SKM-1 (cell line): ENCODE data around the gene UBE2Q1.
A peak's percentile ranks its signal among the peaks of the same experiment; 100 is the strongest.

ENCODE experiments used
- DNase-seq: peaks from one replicate; lab custom pipeline; 2025; ENCODE audit not compliant: unreplicated experiment; lab: John Stamatoyannopoulos, UW

Gene UBE2Q1

GRCh38 chr1:154557939-154558719, at the start of gene UBE2Q1:
Gene UBE2Q1, minus strand, starts transcription at chr1:154558662. Its CDS starts 109 bp downstream, at chr1:154558553.
- no peak for DNase-seq

DNA sequence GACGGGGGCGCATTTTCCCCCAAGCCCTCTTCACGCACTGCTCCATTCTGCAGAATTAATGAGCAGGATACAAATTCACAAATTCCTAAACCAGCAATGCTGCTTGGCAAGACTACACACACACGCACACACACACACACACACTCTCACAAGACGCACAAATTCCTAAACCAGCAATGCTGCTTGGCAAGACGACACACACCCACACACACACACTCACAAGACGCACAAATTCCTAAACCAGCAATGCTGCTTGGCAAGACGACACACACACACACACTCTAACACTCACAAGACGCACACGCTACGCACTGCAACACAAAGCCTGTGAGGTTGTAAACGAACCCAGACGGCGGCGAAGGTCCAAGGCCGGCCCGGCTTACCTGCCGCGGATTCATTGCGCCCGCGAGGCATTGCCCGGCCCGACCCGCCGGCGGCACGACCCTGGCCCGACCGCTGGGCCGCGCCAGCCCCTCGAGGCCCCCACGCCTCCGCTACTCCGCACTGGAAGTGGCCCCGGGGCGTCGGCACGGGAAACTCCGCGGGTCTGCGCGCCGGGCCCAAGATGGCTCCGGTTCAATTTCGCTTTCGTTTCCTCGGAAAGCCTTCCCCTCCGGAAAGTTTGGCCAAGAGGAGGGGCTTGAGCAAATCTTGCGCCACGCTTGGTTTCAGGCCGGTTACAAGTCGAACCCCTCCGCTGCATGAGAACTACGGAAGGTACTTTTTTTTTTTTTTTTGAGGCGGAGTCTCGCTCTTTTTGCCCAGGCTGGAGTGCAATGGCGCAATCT, 49.3 kb upstream of the UBE2Q1 start, which contains the start of gene ADAR:
ADAR (minus strand) TSS at position 578 of the 788 bp plus-strand sequence; CDS start at position 398, 180 bp downstream.
- DNase-seq, result peak; percentile 99

GRCh38 chr1:154607106-154607608, 48.7 kb upstream of the UBE2Q1 start:
- no peak for DNase-seq

DNA sequence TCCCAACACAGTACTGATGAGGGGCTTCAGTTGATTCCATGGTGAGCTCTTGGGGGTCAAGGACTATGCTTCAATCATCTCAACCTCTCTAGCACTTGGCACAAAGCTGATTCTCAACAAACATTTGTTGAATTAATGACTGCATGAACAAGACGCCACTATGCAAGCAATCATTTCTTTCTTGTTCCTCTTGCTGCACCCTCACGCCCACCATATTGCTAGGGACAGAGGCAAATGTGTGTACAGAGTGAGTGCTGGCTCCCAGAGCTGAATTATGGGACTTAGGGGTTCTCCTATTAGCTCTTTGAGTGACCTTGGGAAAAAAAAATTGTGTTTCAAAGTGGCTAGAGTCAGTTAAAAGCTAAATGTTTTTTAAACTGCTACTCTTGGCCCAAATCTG, 47.1 kb upstream of the UBE2Q1 start:
- DNase-seq, result no peak

GRCh38 chr1:154603317-154603716, 44.9 kb upstream of the UBE2Q1 start:
- no peak for DNase-seq

- DNase-seq, result no peak
Observed at GRCh38 chr1:154599658-154600057, 41.2 kb upstream of the UBE2Q1 start.

DNA sequence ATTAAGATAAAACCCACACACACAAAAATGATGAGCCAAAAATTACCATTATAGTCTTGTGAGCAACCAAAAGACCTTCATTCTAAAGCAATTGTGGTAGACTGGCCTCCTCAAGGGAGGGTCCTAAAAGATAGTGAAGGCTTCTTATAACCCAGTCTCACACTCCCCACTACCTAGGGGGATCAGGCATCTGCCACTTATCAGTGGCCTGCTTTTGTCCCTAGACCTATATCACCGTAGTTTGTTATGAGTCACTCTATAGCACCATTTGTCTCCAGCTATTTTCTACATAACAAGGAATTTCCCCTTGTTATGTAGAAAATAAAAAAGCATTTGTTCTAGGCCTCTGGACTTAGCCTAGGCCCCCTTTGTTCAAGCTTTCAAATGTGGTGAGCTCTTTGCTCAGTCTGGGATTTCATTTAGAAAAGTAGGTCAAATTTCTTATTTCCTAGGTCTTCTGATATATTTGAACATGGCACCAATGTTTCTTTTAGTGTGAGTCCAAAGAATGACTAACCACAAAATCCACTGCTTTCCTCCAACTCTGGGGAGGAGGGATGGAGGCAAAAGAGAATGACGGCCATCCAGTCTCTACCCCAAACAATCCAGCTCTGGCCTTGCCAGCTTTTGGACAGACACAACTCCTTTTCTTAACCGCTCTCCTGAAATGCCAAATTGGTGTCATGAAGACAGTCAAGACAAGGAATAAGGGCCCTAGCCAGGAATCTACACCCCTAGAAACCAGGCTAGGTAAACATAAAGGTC, 40.6 kb upstream of the UBE2Q1 start:
- DNase-seq, result no peak

DNA sequence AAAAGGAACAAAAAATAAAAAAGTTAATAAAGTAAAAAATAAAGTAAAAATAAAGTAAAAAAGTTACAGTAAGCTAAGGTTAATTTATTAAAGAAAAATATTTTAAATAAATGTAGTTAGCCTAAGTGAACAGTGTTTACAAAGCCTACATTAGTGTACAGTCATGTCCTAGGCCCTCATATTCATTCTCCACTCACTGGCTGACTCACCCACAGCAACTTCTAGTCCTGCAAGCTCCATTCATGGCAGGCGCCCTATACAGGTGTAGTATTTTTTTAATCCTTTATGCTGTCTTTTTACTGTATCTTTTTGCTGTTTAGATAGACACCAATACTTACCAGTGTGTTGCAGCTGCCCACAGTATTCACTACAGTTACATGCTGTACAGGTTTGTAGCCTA, 37.2 kb upstream of the UBE2Q1 start:
- DNase-seq, result no peak

- no peak for DNase-seq
Observed at GRCh38 chr1:154594811-154595210, 36.3 kb upstream of the UBE2Q1 start.

DNA sequence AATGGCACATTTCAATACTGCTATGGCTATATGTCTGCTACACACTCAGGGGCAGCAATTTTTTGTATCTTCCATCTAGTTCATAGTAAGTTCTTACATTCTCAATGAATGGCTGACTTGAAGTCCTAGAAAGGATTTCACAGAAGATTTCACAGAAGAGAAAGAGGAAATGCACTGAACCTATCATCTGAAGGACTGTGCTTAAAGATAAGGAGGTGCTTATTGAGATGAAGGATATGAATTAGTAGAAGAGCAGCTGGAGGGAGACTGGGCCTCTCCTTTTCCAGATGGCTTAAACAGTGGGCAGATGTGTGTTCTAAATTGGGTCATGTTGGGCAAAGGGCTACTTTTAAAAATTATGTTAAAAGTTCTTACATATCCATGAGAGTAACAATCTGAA, 34.9 kb upstream of the UBE2Q1 start:
- no peak for DNase-seq

DNA sequence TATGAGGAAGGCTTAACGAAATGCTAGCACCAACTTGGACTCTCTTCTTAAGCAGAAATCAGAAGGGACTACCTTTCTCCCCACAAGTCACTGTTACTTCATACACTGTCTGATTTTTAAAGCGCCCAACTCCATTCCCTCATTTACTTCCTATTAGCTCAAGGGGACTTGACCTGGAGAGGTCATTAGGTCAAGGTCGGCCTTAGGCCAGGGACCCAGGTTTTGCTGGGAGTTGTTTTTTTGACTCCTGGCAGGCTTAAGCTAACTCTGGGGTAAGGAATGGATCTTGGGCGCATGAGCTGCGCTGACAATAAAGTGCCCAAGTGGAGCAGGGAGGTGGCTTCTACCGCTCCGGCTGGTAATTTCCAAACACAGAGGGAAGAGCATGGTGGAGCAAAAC, 32.7 kb upstream of the UBE2Q1 start:
- DNase-seq, result no peak

DNA sequence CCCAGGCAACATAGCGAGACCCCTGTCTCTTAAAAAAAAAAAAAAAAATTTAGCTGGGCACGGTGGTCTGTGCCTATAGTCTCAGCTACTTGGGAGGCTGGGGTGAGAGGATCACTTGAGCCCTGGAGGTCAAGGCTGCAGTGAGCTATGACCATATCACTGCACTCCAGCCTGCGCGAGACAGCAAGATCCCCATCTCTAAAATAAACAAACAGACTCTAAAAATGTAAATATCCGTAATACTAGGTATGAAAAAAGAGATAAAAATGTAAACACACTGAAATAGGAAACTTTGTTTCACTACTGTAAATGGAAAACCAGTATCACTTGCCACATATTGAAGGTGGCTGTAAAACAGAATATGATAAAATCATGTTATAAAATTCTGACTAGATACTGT, 32.3 kb upstream of the UBE2Q1 start:
- DNase-seq, result no peak

DNA sequence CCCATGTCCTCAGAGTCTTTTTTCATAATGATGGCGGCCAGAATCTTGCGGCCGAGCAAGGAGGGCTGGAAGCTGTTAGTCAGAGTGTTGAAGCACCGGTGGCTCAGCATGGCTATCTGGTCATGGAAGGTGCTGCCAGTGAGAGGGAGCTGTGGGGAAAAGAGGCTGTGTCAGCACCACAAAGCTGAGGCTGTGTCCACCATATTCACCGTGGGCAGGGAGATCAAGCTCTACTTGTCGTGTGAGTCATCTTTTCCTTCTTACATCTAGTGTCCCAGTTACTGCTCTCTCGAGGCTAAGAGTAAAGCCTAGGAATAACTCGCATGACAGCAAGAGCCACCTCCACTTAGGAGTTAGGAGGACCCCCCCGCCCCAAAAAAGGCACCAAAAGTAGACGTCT, 31.3 kb upstream of the UBE2Q1 start:
- DNase-seq, result no peak

DNA sequence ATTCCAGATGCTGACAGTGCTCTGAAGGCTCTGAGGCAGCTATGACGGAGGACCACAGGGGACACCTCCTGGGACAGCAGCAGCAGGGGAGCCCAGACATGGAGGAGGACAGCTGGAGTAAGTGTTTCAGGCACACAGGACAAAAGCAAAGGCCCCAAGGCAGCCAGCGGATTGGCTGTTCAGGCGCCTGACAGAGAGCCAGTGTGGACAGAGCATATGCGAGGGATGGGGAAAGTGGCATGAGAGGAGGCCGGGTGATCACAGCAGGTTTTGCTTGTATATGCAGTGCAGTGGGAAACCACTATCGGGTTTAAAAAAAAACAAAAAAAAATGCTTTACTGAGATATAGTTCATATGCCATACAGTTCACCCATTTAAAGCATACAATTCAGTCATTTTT, 28.2 kb upstream of the UBE2Q1 start:
- DNase-seq, result no peak

GRCh38 chr1:154586231-154586630, 27.8 kb upstream of the UBE2Q1 start:
- no peak for DNase-seq

DNA sequence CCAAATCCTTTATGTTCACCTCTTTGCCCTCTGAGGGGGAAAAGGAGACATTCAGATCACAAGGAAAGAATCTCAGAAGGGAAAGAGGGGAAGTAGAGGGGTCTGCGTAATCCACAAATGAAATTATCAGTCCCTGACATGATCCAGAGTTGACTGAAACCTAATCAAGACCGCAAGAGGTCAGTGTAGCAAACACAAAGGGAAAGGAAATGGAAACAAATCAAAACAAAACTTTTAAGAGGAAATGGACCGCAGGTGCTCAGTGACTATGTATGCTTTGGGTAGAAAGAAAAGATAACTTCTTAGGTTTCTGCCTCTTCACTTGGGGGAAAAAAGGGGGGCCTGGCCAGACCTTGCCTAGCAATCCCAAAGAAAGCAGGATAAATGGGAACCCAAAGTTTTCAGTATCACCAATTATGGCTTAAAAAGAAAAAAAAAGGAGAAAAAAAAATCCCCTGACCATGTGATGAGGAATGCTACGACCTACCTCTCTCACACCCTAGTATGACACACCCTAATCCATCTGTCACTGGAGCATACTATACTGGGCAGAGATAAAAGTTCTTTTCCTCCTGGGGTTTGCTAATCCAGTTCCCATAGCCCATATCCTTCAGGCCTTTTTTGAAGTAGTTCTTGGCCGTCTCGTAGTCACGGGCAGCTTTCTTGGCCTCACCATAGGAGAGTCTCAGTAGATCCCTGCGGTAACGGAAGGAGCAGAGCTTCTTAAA, 26.0 kb upstream of the UBE2Q1 start:
- no peak for DNase-seq

DNA sequence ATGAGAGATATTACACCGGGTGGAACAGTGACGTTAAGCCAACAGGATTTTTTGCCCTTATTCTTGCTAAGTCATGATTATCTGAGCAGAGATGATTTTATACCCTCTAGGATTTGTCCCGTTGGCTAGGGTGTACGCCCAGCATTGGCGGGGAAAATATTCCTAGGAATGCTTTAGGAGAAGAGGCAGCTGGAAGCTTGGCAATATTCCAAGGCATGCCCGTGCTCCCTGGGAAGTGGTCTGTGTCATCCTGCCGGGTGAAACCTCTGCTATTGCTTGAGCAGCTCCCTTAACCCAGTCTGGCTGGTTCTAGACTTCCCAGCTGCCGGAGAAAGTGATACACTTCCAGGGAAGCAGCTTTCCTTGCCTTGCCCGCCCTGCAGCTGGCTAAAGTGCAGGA, 25.3 kb upstream of the UBE2Q1 start:
- DNase-seq, result no peak

- no peak for DNase-seq
Observed at GRCh38 chr1:154582885-154583284, 24.4 kb upstream of the UBE2Q1 start.

GRCh38 chr1:154581766-154582165, 23.3 kb upstream of the UBE2Q1 start:
- DNase-seq, result no peak

GRCh38 chr1:154579374-154579773, 20.9 kb upstream of the UBE2Q1 start:
- DNase-seq, result no peak

- no peak for DNase-seq
Observed at GRCh38 chr1:154578058-154578418, 19.6 kb upstream of the UBE2Q1 start.
